GM21529 (cell line): ENCODE measurements around the gene ZNF180.
"Not testable (repeated sequence)": the region's sequence is repeated elsewhere in the genome, so short reads cannot be mapped to it uniquely, and the experiment has no call there.

Experiments
- ATAC-seq: cut with Tn5 transposase; IDR thresholded peaks from one replicate; pipeline ENCODE4 v1.9.1; 2021; ENCODE audit not compliant: unreplicated experiment

The ZNF180 gene

GRCh38 chr19:44499559-44499958 is 763 bp downstream of the ZNF180 start:
- no peak for ATAC-seq

GRCh38 chr19:44498988-44499387 is 1.3 kb downstream of the ZNF180 start:
- ATAC-seq: no peak

GRCh38 chr19:44496711-44497110 is 3.6 kb downstream of the ZNF180 start:
- ATAC-seq: no peak

- no peak for ATAC-seq
Observed at GRCh38 chr19:44476559-44477408, 23.5 kb downstream of the ZNF180 start.

- ATAC-seq: not testable (repeated sequence)
Observed at GRCh38 chr19:44468730-44469129, 31.6 kb downstream of the ZNF180 start.

GRCh38 chr19:44462600-44463286 is 37.6 kb downstream of the ZNF180 start:
- not testable (repeated sequence) for ATAC-seq

GRCh38 chr19:44456016-44456415 is 44.3 kb downstream of the ZNF180 start:
- ATAC-seq: not testable (repeated sequence)

- ATAC-seq: no peak
Observed at GRCh38 chr19:44455100-44455499, 45.2 kb downstream of the ZNF180 start.

- no peak for ATAC-seq
Observed at GRCh38 chr19:44452367-44452766, 48.0 kb downstream of the ZNF180 start.

GRCh38 chr19:44451687-44452086 is 48.6 kb downstream of the ZNF180 start:
- ATAC-seq: no peak

- ATAC-seq: no peak
Observed at GRCh38 chr19:44447916-44448674, 52.2 kb downstream of the ZNF180 start, which contains the start of gene ZNF229. Gene ZNF229 (minus strand): TSS chr19:44448472. CDS start chr19:44442847, 5,625 bp downstream.

- ATAC-seq: no peak
Observed at GRCh38 chr19:44438441-44438840, 61.9 kb downstream of the ZNF180 start.

GRCh38 chr19:44435441-44435840 is 64.9 kb downstream of the ZNF180 start:
- no peak for ATAC-seq

GRCh38 chr19:44430956-44431355 is 69.4 kb downstream of the ZNF180 start:
- no peak for ATAC-seq
